ENCODE measurements around the gene ATP6V1F.

The ATP6V1F gene

DNA sequence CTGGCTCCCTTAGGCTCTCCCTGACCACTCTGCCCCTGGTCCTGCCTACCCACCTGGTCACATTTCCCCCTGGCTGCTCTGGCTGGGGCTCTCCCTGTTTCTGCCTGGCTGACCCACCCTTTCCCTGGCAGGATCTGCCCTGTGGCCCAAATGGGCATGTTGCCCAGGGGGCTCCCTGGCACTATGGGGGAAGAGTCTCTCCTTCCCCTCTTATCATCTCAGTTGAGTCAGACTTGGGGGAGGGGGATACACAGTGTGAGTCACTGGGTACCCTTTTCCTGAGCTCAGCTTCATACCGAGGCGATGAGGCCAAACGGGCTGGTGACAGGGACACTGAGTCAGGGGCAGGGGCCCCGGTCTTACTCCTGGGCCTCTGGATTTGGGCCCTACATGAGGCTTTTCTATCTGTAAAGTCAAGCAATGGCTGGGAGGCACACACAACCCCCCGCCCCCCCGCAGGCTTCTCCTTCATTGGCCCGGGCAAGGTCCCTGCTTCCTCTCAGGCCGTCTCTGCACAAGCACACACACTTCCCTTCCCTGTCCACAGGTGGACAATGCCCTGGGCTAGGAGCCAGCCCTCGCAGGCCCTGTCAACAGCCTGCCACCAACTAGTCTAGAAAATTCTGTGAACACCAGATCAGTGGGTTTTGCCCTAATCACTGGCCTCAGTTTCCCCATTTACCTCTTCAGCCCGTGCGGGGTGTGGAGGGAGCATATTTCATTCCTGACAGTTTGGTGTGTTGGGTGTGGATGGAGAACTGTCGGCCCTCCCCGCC, 33.1 kb upstream of the ATP6V1F start:
- no peak overlapping the region for H3K4me3 ChIP-seq (ENCODE audit: low read length, poor library complexity, severe bottlenecking)
- no peaks in the 10 kb centered on the region for H3K9me2 ChIP-seq (replicated peaks; ENCODE audit: low read depth, low read length)
- no peak overlapping the region for H2AFZ ChIP-seq (ENCODE audit: low read length)
- H4K20me1 ChIP-seq (ENCODE audit: insufficient read depth, low read length, poor library complexity, severe bottlenecking) = no peaks in the 10 kb centered on the region
- no peaks in the 10 kb centered on the region for H3K27me3 ChIP-seq (ENCODE audit: insufficient read depth, low read length, poor library complexity, severe bottlenecking)
- no peaks in the 10 kb centered on the region for H3K36me3 ChIP-seq (ENCODE audit: insufficient read depth, low read length)
- 0 out of 2 replicates have a peak, but pooled peaks cover 1% of the 10 kb centered on the region for H3F3A ChIP-seq (ENCODE audit: low read depth)
- TF ChIP-seq, protein P1, sequence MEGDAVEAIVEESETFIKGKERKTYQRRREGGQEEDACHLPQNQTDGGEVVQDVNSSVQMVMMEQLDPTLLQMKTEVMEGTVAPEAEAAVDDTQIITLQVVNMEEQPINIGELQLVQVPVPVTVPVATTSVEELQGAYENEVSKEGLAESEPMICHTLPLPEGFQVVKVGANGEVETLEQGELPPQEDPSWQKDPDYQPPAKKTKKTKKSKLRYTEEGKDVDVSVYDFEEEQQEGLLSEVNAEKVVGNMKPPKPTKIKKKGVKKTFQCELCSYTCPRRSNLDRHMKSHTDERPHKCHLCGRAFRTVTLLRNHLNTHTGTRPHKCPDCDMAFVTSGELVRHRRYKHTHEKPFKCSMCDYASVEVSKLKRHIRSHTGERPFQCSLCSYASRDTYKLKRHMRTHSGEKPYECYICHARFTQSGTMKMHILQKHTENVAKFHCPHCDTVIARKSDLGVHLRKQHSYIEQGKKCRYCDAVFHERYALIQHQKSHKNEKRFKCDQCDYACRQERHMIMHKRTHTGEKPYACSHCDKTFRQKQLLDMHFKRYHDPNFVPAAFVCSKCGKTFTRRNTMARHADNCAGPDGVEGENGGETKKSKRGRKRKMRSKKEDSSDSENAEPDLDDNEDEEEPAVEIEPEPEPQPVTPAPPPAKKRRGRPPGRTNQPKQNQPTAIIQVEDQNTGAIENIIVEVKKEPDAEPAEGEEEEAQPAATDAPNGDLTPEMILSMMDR (conservative IDR thresholded peaks at IDR 0.05; ENCODE audit: low read length) = no peak
- no peak for TF ChIP-seq EZH2phosphoT487 (IDR thresholded peaks at IDR 0.05; ENCODE audit: borderline replicate concordance)
- no peaks in the 10 kb centered on the region for H3K9me3 ChIP-seq (ENCODE audit: insufficient read depth, low read depth, low read length)
- H3K9ac ChIP-seq (ENCODE audit: low read depth, low read length, poor library complexity, severe bottlenecking) = no peak overlapping the region
- H3K79me2 ChIP-seq (ENCODE audit: insufficient read depth, low read length) = peaks cover 11% of the 10 kb centered on the region
- H3K4me1 ChIP-seq (ENCODE audit: insufficient read depth, low read length, poor library complexity, severe bottlenecking) = peaks cover 29% of the 10 kb centered on the region
- no peak overlapping the region for H3K4me2 ChIP-seq (ENCODE audit: low read depth, low read length, poor library complexity, severe bottlenecking)

DNA sequence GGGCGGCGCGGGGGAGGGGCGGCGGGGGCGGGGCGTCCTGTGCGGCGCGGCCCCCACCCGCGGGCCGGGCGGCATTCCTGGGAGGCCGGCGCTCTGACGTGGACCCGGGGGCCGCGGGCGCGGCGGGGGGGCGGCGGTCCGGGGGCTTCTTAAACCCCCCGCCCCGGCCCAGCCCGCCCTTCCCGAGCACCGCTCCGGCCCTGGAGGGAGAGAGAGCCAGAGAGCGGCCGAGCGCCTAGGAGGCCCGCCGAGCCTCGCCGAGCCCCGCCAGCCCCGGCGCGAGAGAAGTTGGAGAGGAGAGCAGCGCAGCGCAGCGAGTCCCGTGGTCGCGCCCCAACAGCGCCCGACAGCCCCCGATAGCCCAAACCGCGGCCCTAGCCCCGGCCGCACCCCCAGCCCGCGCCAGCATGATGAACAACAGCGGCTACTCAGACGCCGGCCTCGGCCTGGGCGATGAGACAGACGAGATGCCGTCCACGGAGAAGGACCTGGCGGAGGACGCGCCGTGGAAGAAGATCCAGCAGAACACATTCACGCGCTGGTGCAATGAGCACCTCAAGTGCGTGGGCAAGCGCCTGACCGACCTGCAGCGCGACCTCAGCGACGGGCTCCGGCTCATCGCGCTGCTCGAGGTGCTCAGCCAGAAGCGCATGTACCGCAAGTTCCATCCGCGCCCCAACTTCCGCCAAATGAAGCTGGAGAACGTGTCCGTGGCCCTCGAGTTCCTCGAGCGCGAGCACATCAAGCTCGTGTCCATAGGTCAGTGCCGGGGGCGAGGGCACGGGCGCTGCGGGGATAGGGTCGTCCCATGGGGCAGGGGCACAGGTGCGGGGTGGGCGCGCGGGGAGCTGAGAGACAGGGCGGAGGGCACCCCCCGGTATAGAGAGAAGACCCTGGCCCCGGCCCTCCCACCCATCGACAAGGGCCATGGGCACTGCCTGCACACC, 32.2 kb upstream of the ATP6V1F start, which contains the start of gene FLNC:
Gene FLNC, plus strand, starts transcription at position 176 of the 947 bp plus-strand sequence. Its CDS starts 232 bp downstream, at position 408.
- H2AFZ ChIP-seq (ENCODE audit: low read length) = peak within 1 kb of the TSS; percentile 82
- H3K36me3 ChIP-seq (ENCODE audit: insufficient read depth, low read length) = no peaks in the 10 kb centered on the region
- no peaks in the 10 kb centered on the region for H3K9me3 ChIP-seq (ENCODE audit: insufficient read depth, low read depth, low read length)
- 0 out of 2 replicates have a peak, but pooled peaks cover 2% of the 10 kb centered on the region for H3F3A ChIP-seq (ENCODE audit: low read depth)
- peak within 1 kb of the TSS; percentile 91 for H3K9ac ChIP-seq (ENCODE audit: low read depth, low read length, poor library complexity, severe bottlenecking)
- H4K20me1 ChIP-seq (ENCODE audit: insufficient read depth, low read length, poor library complexity, severe bottlenecking) = no peaks in the 10 kb centered on the region
- no peaks in the 10 kb centered on the region for H3K9me2 ChIP-seq (replicated peaks; ENCODE audit: low read depth, low read length)
- peaks cover 29% of the 10 kb centered on the region for H3K4me1 ChIP-seq (ENCODE audit: insufficient read depth, low read length, poor library complexity, severe bottlenecking)
- peaks cover 11% of the 10 kb centered on the region for H3K79me2 ChIP-seq (ENCODE audit: insufficient read depth, low read length)
- H3K4me3 ChIP-seq (ENCODE audit: low read length, poor library complexity, severe bottlenecking) = peak within 1 kb of the TSS; percentile 79
- H3K27me3 ChIP-seq (ENCODE audit: insufficient read depth, low read length, poor library complexity, severe bottlenecking) = no peaks in the 10 kb centered on the region
- TF ChIP-seq EZH2phosphoT487 (IDR thresholded peaks at IDR 0.05; ENCODE audit: borderline replicate concordance) = no peak
- TF ChIP-seq, protein P1 (conservative IDR thresholded peaks at IDR 0.05; ENCODE audit: low read length) = no peak
- H3K4me2 ChIP-seq (ENCODE audit: low read depth, low read length, poor library complexity, severe bottlenecking) = peak within 1 kb of the TSS; percentile 99

DNA sequence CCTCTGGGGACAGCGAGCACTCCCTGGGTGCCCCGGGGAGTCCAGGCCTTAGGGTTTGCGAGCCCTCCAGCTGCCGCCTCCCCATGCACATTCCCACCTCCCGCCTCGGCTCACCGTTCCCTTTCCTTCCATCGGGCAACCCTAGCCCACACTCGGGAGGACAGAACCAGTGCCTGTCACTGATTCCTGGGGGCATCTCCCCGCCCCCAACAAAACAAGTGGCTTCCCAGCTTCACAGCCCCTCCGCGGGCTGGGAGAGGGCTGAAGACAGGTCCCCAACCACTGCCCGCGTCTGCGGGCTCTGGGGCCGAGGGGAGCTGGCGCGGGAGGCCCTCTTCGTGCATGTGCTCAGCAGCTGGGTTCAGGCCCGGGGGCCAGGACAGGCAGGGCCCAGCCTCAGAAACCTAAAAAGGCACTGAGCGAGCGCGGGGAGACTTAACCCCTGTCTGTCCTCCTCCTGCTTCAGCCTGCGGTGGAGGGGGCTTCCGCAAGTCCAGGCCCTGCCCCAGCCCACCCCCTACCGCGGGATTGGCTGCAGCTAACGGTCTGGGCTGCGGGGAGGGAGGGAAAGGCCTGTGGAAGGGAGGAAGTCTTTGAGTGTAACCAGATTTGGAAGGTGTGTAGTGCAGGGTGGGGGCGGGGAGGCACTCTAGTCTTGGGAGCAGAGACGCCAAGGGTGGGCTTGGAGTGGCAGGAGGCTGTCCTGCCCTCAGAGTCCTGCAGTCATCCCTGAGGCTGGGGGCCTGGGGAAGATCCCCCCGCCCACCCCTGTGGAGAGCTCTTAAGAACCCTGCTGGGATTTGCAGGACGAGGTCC, 31.3 kb upstream of the ATP6V1F start:
- Histone ChIP-seq H3K4me2 (ENCODE audit: low read depth, low read length, poor library complexity, severe bottlenecking) (peak overlapping the region; percentile 99), H3K4me3 (ENCODE audit: low read length, poor library complexity, severe bottlenecking) (peak overlapping the region; percentile 79), H3F3A (ENCODE audit: low read depth) (0 out of 2 replicates have a peak, but pooled peaks cover 2% of the 10 kb centered on the region), H3K79me2 (ENCODE audit: insufficient read depth, low read length) (peaks cover 11% of the 10 kb centered on the region), H2AFZ (ENCODE audit: low read length) (peak overlapping the region; percentile 82), H4K20me1 (ENCODE audit: insufficient read depth, low read length, poor library complexity, severe bottlenecking) (no peaks in the 10 kb centered on the region), H3K9ac (ENCODE audit: low read depth, low read length, poor library complexity, severe bottlenecking) (peak overlapping the region; percentile 91), H3K27me3 (ENCODE audit: insufficient read depth, low read length, poor library complexity, severe bottlenecking) (no peaks in the 10 kb centered on the region), H3K36me3 (ENCODE audit: insufficient read depth, low read length) (no peaks in the 10 kb centered on the region), H3K9me2 (replicated peaks; ENCODE audit: low read depth, low read length) (no peaks in the 10 kb centered on the region), H3K4me1 (ENCODE audit: insufficient read depth, low read length, poor library complexity, severe bottlenecking) (peaks cover 29% of the 10 kb centered on the region), H3K9me3 (ENCODE audit: insufficient read depth, low read depth, low read length) (no peaks in the 10 kb centered on the region)
- TF ChIP-seq, protein P1 (conservative IDR thresholded peaks at IDR 0.05; ENCODE audit: low read length) = no peak
- no peak for TF ChIP-seq EZH2phosphoT487 (IDR thresholded peaks at IDR 0.05; ENCODE audit: borderline replicate concordance)

Data from Loucy (cell line).